ENCODE results near the gene GJB6. TPM values are rescaled to one million over a fixed set of nuclear protein-coding genes. Genes with fewer than 3 reads are reported as not detected.

Gene GJB6
- total RNA-seq, 1 donor = not detected

DNA sequence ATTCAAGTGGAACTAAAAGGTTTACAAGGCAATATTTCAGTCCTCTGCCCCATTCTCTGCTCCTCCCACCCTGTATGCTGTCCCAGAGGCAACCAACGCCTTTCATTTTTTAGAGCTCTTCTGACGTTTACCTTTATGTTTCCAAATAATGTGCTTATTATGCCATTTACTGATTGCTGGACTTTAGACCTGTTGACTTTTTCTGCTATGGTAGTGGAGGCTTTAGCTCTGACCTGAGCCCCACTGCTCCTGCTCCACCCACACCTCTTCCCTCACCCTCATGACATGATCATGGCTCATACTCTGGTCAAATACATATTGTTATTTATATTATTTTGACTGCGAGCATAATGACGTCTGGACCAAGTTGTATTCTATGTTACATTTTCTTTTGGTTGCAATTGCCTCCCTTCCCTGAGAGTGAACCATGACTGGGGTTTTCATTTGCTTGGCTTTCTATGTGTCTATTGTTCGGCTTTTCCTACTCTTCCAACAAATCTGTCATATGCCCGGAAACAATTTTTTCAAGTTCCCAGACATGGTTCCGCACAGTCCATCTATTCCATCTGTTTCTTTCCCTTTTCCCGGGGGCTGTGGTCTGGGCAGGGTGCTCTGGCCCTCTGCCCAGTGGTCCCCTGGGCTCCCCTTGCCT, 31.4 kb upstream of the GJB6 start:
- Histone ChIP-seq H3K4me2 (ENCODE audit: insufficient read depth, low read length) (no peak overlapping the region), H3K79me2 (ENCODE audit: insufficient read depth, low read length) (no peaks in the 10 kb centered on the region), H2AFZ (ENCODE audit: low read length) (no peak overlapping the region), H3K27ac (ENCODE audit: low read depth, low read length) (no peak overlapping the region), H3K4me3 (ENCODE audit: insufficient read depth, low read length) (no peak overlapping the region), H3K9me3 (ENCODE audit: low read depth, low read length) (no peaks in the 10 kb centered on the region), H4K20me1 (ENCODE audit: insufficient read depth, low read length) (no peaks in the 10 kb centered on the region), H3K27me3 (ENCODE audit: insufficient read depth, low read length) (peaks cover 10% of the 10 kb centered on the region), H3K4me1 (ENCODE audit: insufficient read depth, low read length) (no peaks in the 10 kb centered on the region), H3K36me3 (ENCODE audit: insufficient read depth, low read length) (no peaks in the 10 kb centered on the region)
- no peak for DNase-seq (ENCODE audit: insufficient read length, low spot score, missing footprints)
- TF ChIP-seq, protein P1, sequence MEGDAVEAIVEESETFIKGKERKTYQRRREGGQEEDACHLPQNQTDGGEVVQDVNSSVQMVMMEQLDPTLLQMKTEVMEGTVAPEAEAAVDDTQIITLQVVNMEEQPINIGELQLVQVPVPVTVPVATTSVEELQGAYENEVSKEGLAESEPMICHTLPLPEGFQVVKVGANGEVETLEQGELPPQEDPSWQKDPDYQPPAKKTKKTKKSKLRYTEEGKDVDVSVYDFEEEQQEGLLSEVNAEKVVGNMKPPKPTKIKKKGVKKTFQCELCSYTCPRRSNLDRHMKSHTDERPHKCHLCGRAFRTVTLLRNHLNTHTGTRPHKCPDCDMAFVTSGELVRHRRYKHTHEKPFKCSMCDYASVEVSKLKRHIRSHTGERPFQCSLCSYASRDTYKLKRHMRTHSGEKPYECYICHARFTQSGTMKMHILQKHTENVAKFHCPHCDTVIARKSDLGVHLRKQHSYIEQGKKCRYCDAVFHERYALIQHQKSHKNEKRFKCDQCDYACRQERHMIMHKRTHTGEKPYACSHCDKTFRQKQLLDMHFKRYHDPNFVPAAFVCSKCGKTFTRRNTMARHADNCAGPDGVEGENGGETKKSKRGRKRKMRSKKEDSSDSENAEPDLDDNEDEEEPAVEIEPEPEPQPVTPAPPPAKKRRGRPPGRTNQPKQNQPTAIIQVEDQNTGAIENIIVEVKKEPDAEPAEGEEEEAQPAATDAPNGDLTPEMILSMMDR (IDR thresholded peaks at IDR 0.05; ENCODE audit: extremely low read depth, low read depth, low read length) = no peak

DNA sequence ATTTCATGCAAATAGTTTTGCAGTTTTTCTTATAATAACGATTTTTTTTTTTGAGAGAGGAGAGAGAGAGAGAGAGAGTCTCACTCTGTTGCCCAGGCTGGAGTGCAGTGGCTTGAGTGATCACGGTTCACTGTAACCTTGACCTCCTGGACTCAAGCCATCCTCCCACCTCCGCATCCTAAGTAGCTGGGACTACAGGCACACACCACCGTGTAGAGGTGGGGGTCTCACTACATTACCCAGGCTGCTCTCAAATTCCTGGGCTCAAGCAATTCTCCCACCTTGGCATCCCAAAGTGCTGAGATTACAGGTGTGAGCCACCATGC, 26.8 kb upstream of the GJB6 start:
- Histone ChIP-seq H3K4me1 (ENCODE audit: insufficient read depth, low read length) (no peaks in the 10 kb centered on the region), H3K9me3 (ENCODE audit: low read depth, low read length) (no peaks in the 10 kb centered on the region), H3K27ac (ENCODE audit: low read depth, low read length) (no peak overlapping the region), H4K20me1 (ENCODE audit: insufficient read depth, low read length) (no peaks in the 10 kb centered on the region), H3K79me2 (ENCODE audit: insufficient read depth, low read length) (no peaks in the 10 kb centered on the region), H3K4me3 (ENCODE audit: insufficient read depth, low read length) (no peak overlapping the region), H3K27me3 (ENCODE audit: insufficient read depth, low read length) (peaks cover 8% of the 10 kb centered on the region), H3K4me2 (ENCODE audit: insufficient read depth, low read length) (no peak overlapping the region), H3K36me3 (ENCODE audit: insufficient read depth, low read length) (no peaks in the 10 kb centered on the region), H2AFZ (ENCODE audit: low read length) (no peak overlapping the region)
- no peak for DNase-seq (ENCODE audit: insufficient read length, low spot score, missing footprints)
- TF ChIP-seq, protein P1 (IDR thresholded peaks at IDR 0.05; ENCODE audit: extremely low read depth, low read depth, low read length) = no peak

DNA sequence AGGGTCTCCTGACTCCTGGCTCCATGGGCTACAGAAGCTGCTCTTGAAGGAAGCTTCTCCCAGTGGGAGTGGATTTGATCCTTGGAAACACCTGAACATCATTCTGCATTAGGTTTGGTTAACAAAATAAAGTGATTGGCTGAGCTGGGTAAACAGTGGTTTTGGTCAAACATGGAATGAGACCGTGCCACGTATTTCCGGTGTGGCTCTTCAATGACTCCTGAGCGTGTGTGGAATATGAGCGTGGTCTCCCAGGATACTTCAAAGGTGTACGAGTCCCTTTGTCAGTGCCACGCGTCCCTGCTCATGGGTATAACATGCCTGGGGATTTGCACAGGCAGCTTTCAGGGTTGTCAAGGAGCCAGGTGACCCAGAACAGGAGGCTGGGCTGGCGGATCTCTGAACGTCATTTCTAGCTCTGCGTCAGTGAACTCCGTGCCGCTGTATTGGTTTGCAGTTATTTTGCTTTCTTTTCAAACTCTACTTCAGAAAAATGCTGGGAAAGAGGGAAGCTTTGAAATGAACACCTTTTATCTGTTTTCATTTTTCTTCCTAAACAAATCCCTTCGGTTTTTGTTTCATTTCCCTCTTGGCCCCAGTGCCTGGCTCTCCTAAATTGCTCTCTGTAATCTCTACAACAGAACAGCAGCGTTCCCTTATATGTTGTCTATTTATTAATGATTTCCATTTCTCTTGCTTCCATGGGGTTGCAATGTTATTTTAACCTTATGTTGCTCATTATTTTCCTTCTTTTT, 26.3 kb upstream of the GJB6 start:
- Histone ChIP-seq H3K36me3 (ENCODE audit: insufficient read depth, low read length) (no peaks in the 10 kb centered on the region), H3K4me1 (ENCODE audit: insufficient read depth, low read length) (no peaks in the 10 kb centered on the region), H3K4me2 (ENCODE audit: insufficient read depth, low read length) (no peak overlapping the region), H3K27ac (ENCODE audit: low read depth, low read length) (no peak overlapping the region), H3K79me2 (ENCODE audit: insufficient read depth, low read length) (no peaks in the 10 kb centered on the region), H3K4me3 (ENCODE audit: insufficient read depth, low read length) (no peak overlapping the region), H3K9me3 (ENCODE audit: low read depth, low read length) (no peaks in the 10 kb centered on the region), H4K20me1 (ENCODE audit: insufficient read depth, low read length) (no peaks in the 10 kb centered on the region), H3K27me3 (ENCODE audit: insufficient read depth, low read length) (peaks cover 8% of the 10 kb centered on the region), H2AFZ (ENCODE audit: low read length) (no peak overlapping the region)
- TF ChIP-seq, protein P1 (IDR thresholded peaks at IDR 0.05; ENCODE audit: extremely low read depth, low read depth, low read length) = no peak
- no peak for DNase-seq (ENCODE audit: insufficient read length, low spot score, missing footprints)

DNA sequence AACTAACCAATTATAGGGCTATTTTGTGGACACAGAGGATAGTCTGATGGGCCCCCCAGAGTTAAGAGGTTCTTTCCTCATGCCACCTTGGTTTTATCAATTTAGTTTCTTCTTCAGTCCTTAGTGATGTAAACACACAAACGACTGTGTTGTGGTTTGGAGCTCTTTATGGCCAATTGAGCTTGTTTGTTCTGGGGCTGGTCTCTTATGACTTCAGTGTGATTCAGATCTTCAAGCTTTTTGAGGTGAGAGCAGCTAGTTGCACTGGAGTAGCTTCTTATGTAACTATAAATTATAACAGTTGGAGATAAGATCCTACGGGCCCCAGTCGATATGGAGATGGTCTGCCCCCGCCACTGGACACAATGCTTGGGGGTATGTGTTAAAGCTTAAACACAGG, 22.0 kb upstream of the GJB6 start:
- Histone ChIP-seq H2AFZ (ENCODE audit: low read length) (no peak overlapping the region), H3K36me3 (ENCODE audit: insufficient read depth, low read length) (no peaks in the 10 kb centered on the region), H3K4me1 (ENCODE audit: insufficient read depth, low read length) (no peaks in the 10 kb centered on the region), H3K27me3 (ENCODE audit: insufficient read depth, low read length) (peaks cover 6% of the 10 kb centered on the region), H3K9me3 (ENCODE audit: low read depth, low read length) (no peaks in the 10 kb centered on the region), H4K20me1 (ENCODE audit: insufficient read depth, low read length) (no peaks in the 10 kb centered on the region), H3K4me3 (ENCODE audit: insufficient read depth, low read length) (no peak overlapping the region), H3K4me2 (ENCODE audit: insufficient read depth, low read length) (no peak overlapping the region), H3K79me2 (ENCODE audit: insufficient read depth, low read length) (no peaks in the 10 kb centered on the region), H3K27ac (ENCODE audit: low read depth, low read length) (no peak overlapping the region)
- TF ChIP-seq, protein P1 (IDR thresholded peaks at IDR 0.05; ENCODE audit: extremely low read depth, low read depth, low read length) = no peak
- DNase-seq (ENCODE audit: insufficient read length, low spot score, missing footprints) = no peak
